Activated CD8-positive, alpha-beta memory T cell treated with anti-CD3 and anti-CD28 coated beads for 48 hours (primary cell): ENCODE measurements around the gene GPR61.

Experiments
- DNase-seq, 3 experiments: peaks; one replicate each; pipeline ENCODE4 v3.0.0-alpha.2; 2020; ENCODE audit warnings: low read depth in 2 of 3, low spot score in 2 of 3

The GPR61 gene

DNA sequence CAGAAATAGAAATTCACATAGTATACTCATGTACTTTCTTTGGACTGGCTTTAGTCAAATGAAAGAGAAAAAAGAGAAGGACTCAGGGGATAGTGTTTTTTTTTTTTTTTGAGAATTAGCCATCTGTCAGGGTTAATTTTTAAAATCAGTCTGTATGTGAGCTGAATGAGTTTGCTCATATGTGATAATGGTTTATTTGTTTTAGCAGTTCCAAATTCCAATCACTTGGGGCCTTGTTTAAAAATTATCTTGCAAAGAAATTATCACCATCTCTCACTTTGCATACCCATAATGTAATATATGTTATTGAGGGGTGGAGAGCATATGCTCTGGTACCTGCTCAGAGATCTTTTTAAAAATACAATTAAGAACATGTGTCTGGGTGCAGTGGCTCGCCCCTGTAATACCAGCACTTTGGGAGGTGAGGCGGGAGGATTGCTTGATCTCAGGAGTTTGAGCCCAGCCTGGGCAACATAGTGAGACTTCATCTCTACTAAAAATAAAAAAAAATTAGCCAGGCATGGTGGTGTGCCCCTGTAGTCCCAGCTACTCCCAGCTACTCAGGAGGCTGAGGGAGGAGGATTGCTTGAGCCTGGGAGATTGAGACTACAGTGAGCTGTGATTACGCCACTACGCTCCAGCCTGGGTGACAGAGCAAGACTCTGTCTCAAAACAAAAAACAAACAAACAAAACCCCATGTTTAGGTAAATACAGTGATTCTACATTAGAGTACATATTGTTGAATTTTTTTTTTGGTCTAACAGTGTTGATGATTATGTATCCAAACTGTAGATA lies 28.4 kb downstream of the GPR61 start:
- no peak for DNase-seq

DNA sequence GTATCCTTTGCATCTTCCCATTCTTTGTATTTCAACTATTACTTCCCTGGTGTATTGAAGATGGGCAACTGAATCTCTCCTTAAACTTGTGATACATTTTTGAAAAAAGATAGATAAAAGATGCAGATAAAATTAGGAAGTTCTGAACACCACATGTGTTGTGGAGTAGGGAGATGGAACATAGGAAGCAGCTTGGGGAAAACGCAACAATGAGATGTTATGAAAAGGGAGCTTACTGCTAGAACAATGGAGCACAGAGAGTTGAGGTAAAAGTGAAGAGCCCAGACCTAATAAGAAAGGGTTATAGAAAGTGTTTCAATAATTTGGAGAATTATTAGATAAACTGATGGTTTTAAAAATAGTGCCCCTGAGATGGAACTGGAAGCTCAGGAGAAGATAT lies 29.7 kb downstream of the GPR61 start:
- DNase-seq, result no peak

DNA sequence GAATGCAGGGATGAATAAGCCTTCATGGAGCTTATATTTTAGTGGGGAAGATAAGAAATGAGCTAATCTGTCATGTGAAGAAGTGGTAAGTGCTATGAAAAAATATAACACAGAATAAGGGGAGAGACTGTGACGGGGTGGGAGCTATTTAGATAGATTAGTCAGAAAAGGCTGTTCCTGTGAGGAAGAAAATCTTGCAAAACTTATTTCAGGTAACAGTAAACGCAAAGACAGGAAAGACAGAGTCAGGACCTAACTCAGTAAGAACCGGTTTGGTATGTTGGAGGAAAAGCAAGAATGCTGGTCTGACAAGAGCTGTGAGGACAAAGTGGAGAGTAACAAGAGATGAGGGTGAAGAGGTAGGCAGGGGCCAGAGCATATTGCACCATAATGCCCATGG lies 30.7 kb downstream of the GPR61 start:
- DNase-seq, result no peak

DNA sequence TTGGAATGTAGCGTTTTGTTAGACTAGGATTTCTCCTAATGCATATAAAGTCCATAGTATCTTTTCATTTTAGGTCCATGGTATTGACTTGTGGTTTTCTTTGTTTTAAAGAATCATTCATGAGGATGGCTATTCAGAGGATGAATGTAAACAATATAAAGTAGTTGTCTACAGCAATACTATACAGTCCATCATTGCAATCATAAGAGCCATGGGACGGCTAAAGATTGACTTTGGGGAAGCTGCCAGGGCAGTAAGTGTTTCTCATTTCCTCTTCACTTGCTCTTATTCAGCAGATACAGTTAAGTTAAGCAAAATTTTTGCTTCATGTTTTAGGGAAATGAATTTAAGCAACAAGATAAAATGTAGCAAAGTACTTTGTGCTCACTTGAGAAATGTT lies 34.1 kb downstream of the GPR61 start:
- DNase-seq, result no peak

DNA sequence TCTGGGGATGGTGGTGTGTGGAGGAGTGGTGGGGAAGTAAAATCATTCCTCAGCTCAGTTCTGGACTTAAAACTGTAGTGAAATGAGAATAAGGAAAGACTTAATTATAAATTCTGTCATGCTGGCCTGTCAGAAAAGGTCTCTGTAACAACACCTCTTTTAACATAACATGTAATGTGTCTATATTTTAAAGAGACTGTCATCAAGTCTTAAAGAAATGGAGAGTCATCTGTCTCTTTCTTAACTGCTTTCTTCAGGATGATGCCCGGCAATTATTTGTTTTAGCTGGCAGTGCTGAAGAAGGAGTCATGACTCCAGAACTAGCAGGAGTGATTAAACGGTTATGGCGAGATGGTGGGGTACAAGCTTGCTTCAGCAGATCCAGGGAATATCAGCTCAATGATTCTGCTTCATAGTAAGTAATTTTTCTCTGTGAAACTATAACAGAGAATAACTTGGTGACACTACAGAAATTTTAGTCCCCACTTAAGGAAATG lies 39.3 kb downstream of the GPR61 start:
- DNase-seq, result no peak

- DNase-seq, result no peak
Measured at GRCh38 chr1:109579491-109579890, 39.8 kb downstream of the GPR61 start.

DNA sequence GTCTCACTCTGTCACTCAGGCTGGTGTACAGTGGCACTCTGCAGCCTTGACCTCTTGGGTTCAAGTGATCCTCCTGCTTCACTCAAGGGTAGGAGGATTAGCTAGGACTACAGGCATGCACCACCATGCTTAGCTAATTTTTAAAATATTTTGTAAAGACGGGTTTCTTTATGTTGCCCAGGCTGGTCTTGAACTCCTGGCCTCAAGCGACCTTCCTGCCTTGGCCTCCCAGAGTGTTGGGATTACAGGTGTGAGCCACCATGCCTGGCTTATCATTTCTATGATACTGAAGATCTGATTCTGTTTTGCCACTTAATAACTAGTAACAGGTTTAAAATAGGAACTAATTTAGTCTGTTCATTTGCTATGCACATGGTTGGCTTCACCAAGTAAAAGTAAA lies 42.3 kb downstream of the GPR61 start:
- no peak for DNase-seq

DNA sequence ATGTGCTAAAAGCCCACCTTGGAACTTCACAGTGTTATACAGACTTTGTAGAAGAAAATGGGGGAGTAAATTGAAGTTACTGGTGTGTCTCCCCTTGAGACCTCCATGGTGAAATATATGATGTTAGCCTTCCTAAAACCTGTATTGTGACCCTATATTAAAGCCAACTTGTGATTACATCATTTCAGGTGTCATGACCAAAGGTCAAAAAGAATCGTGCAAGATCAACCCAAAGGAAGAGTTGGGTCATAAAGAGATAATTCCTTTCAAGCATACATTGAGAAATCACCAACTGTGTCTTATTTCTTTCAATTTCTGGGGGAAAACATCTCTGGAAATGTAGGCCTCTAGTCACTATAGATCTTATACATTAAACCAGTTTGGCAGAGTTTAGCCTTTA lies 45.1 kb downstream of the GPR61 start:
- no peak for DNase-seq

GRCh38 chr1:109586055-109586454 lies 46.4 kb downstream of the GPR61 start:
- no peak for DNase-seq

GRCh38 chr1:109589177-109589576 lies 49.5 kb downstream of the GPR61 start:
- no peak for DNase-seq

DNA sequence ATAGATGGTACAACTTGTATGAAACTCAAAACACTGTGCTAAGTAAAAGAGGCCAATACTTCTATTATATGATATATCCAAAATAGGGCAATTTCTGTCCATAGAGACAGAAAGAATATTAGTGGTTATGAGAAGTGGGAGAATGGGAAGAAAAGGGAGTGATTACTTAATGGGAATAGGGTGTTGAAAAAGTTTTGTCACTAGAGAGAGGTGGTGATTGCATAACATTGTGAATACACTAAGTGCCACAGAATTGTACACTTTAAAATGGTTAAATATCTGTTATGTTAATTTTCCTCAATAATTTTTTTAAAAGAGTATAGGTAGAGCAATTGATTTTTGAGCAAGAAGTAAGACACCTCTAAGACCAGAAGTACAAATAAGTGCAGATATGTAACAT lies 50.0 kb downstream of the GPR61 start:
- no peak for DNase-seq

DNA sequence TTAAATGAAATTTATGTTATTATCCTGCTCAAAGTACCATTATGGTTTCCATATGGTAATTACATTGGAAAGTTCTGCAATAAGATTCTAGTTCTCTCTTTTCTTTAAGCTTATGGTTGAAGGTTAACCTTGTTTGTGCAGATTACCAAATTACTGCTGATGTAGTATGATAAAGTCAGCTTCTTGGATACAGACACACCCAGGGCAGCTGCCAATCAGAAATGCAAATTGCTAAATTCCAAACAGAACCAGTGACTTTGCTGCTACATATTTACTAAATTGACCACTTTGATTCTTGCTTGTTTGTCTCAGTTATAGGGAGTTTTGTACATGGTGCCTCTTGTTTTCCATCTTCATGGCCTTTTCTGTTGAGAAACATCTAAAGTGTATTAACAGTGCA lies 53.2 kb downstream of the GPR61 start:
- no peak for DNase-seq

DNA sequence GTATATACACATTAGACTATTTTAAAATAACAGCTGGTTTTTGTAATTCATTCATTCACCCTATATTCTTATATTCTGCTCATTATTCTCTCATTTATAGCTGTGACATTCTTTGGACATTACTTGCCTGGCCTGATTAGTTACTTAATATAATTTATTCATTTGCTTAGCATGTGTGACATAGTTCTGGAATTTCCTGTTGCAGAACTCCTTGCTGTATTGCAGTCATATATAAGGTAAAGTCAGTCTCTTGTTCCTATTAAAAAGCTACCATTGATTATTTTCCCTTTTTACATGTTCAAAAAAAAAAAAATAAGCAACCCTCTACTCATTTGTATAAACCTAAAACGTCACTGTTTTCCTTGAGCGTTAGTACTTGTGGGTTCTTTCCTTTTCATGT lies 55.9 kb downstream of the GPR61 start:
- no peak for DNase-seq
